ENCODE results near the gene ARHGEF3. TPM values are rescaled to one million over a fixed set of nuclear protein-coding genes. Genes with fewer than 3 reads are reported as not detected.

ARHGEF3 gene
- total RNA-seq, 1 donor from 2014 or later, result 23.1 TPM

- DNase-seq (ENCODE audit: low spot score), result no peak
- intact Hi-C loops (cut with DNase I), result loop anchor here (2.0 to 5.0 kb wide), 2 partner anchors 122 to 189 kb away; no protein-coding TSS in a partner anchor
Observed at GRCh38 chr3:56800130-56800831, 1.5 kb downstream of the ARHGEF3 start.

- intact Hi-C loops (cut with DNase I), result loop anchor here (1.0 kb wide), 1 partner anchor 97 kb away; no protein-coding TSS in a partner anchor
- DNase-seq (ENCODE audit: low spot score), result no peak
Observed at GRCh38 chr3:56799251-56799882, 2.4 kb downstream of the ARHGEF3 start.

- intact Hi-C loops (cut with DNase I), result loop anchor here (2.0 kb wide), 1 partner anchor 42 kb away; no protein-coding TSS in a partner anchor
- no peak for DNase-seq (ENCODE audit: low spot score)
Observed at GRCh38 chr3:56796996-56797395, 4.8 kb downstream of the ARHGEF3 start.

- DNase-seq (ENCODE audit: low spot score), result no peak
- intact Hi-C loops (cut with DNase I), result loop anchor here (2.0 kb wide), 1 partner anchor 41 kb away; no protein-coding TSS in a partner anchor
Observed at GRCh38 chr3:56796202-56796601, 5.5 kb downstream of the ARHGEF3 start.

- intact Hi-C loops (cut with DNase I), result loop anchor here (2.0 kb wide), 1 partner anchor 41 kb away; no protein-coding TSS in a partner anchor
Observed at GRCh38 chr3:56795829-56796185, 5.9 kb downstream of the ARHGEF3 start.

GRCh38 chr3:56795097-56795828, 6.5 kb downstream of the ARHGEF3 start:
- DNase-seq (ENCODE audit: low spot score), result no peak
- intact Hi-C loops (cut with DNase I), result no loop called here

More at GRCh38 chr3:56795829-56796185, 5.9 kb downstream of the ARHGEF3 start:
- DNase-seq (ENCODE audit: low spot score), result no peak

GRCh38 chr3:56792193-56792592, 9.6 kb downstream of the ARHGEF3 start:
- no peak for DNase-seq (ENCODE audit: low spot score)
- intact Hi-C loops (cut with DNase I), result no loop called here

GRCh38 chr3:56790016-56790821, 11.5 kb downstream of the ARHGEF3 start:
- no peak for DNase-seq (ENCODE audit: low spot score)
- intact Hi-C loops (cut with DNase I), result no loop called here

GRCh38 chr3:56789076-56789475, 12.7 kb downstream of the ARHGEF3 start:
- intact Hi-C loops (cut with DNase I), result no loop called here
- DNase-seq (ENCODE audit: low spot score), result no peak

GRCh38 chr3:56788521-56788920, 13.2 kb downstream of the ARHGEF3 start:
- DNase-seq (ENCODE audit: low spot score), result no peak

GRCh38 chr3:56787784-56788256, 13.9 kb downstream of the ARHGEF3 start:
- no peak for DNase-seq (ENCODE audit: low spot score)
- intact Hi-C loops (cut with DNase I), result no loop called here

More at GRCh38 chr3:56788521-56788920, 13.2 kb downstream of the ARHGEF3 start:
- intact Hi-C loops (cut with DNase I), result no loop called here

GRCh38 chr3:56787258-56787775, 14.4 kb downstream of the ARHGEF3 start:
- DNase-seq (ENCODE audit: low spot score), result no peak
- intact Hi-C loops (cut with DNase I), result no loop called here

GRCh38 chr3:56785499-56785898, 16.2 kb downstream of the ARHGEF3 start:
- intact Hi-C loops (cut with DNase I), result no loop called here

GRCh38 chr3:56784448-56785001, 17.2 kb downstream of the ARHGEF3 start:
- DNase-seq (ENCODE audit: low spot score), result no peak
- intact Hi-C loops (cut with DNase I), result no loop called here

More at GRCh38 chr3:56785499-56785898, 16.2 kb downstream of the ARHGEF3 start:
- no peak for DNase-seq (ENCODE audit: low spot score)

GRCh38 chr3:56783644-56784447, 17.9 kb downstream of the ARHGEF3 start:
- intact Hi-C loops (cut with DNase I), result no loop called here
- DNase-seq (ENCODE audit: low spot score), result peak; percentile 81

- intact Hi-C loops (cut with DNase I), result no loop called here
Observed at GRCh38 chr3:56782906-56783305, 18.8 kb downstream of the ARHGEF3 start.

GRCh38 chr3:56782215-56782614, 19.5 kb downstream of the ARHGEF3 start:
- intact Hi-C loops (cut with DNase I), result no loop called here
- no peak for DNase-seq (ENCODE audit: low spot score)

More at GRCh38 chr3:56782906-56783305, 18.8 kb downstream of the ARHGEF3 start:
- no peak for DNase-seq (ENCODE audit: low spot score)

GRCh38 chr3:56781762-56782161, 20.0 kb downstream of the ARHGEF3 start:
- intact Hi-C loops (cut with DNase I), result no loop called here
- DNase-seq (ENCODE audit: low spot score), result no peak
